ENCODE results near the gene ITPR3. TPM values are rescaled to one million over a fixed set of nuclear protein-coding genes. Genes with fewer than 3 reads are reported as not detected.
A peak's percentile ranks its signal among the peaks of the same experiment; 100 is the strongest.

Gene ITPR3
- total RNA-seq, 1 experiment from 2014 or later = 103 TPM

- H3K4me2 ChIP-seq (ENCODE audit: low read length) = peak overlapping the region; percentile 7; the same call in 1 of the 2 replicates
- no peak overlapping the region for H3K9ac ChIP-seq (ENCODE audit: low read length)
- TF ChIP-seq JUND (IDR thresholded peaks at IDR 0.05) (no peak), SIN3A (IDR thresholded peaks at IDR 0.05; ENCODE audit: low read depth) (no peak), EZH2 (IDR thresholded peaks at IDR 0.05) (no peak), SP1 (IDR thresholded peaks at IDR 0.05; ENCODE audit: low read depth) (no peak), CEBPB (IDR thresholded peaks at IDR 0.05; ENCODE audit: low read depth) (no peak), ZBTB33 (IDR thresholded peaks at IDR 0.05; ENCODE audit: extremely low read depth, insufficient replicate concordance, low read length) (no peak), POLR2A (IDR thresholded peaks at IDR 0.05; ENCODE audit: borderline replicate concordance, extremely low read depth, insufficient read depth, insufficient read length) (no peak)
- peaks cover 3 to 12% of the 10 kb centered on the region in 2 experiments; a peak in 1 of 4 replicates for H3K4me1 ChIP-seq (ENCODE audit: control insufficient read depth in 1 of 2, insufficient read depth in 2 of 2, low read length in 2 of 2)
- no peaks in the 10 kb centered on the region for H4K20me1 ChIP-seq (ENCODE audit: insufficient read depth)
- DNase-seq (ENCODE audit: low read depth, low spot score) (no peak), ATAC-seq (peak; percentile 60)
- H3K79me2 ChIP-seq (ENCODE audit: insufficient read depth, low read length) = no peaks in the 10 kb centered on the region
- peaks cover 35 to 57% of the 10 kb centered on the region in 2 experiments; a peak in 3 of 4 replicates for H3K36me3 ChIP-seq (ENCODE audit: control insufficient read depth in 1 of 2, insufficient read depth in 2 of 2, low read length in 2 of 2)
- intact Hi-C loops (cut with micrococcal nuclease) = no loop called here
- no peaks in the 10 kb centered on the region for H3K9me3 ChIP-seq (ENCODE audit: control insufficient read depth in 1 of 2, insufficient read depth in 1 of 2, low read depth in 1 of 2, low read length in 2 of 2)
- BruUV-seq (replicated peaks) = no TSS peak
- no peak overlapping the region for H2AFZ ChIP-seq (ENCODE audit: low read depth, low read length, poor library complexity, severe bottlenecking)
- ChIA-PET CTCF (no interaction called here), POLR2A (no interaction called here), RAD21 (ENCODE audit: low non-redundant PET in 1 of 2, low total read pairs in 2 of 2, uncharacterized antibody in 2 of 2, unreplicated experiment in 2 of 2) (no interaction called here)
- H3K27me3 ChIP-seq (ENCODE audit: insufficient read depth, low read length) = no peaks in the 10 kb centered on the region
- H3K9me2 ChIP-seq (ENCODE audit: insufficient read depth) = no peaks in the 10 kb centered on the region
- no peak overlapping the region for H3K27ac ChIP-seq (ENCODE audit: low read depth, low read length)
- no peak overlapping the region for H3K4me3 ChIP-seq (replicated peaks in 1 of 2; ENCODE audit: low read depth in 1 of 2, low read length in 2 of 2)
Measured at GRCh38 chr6:33668914-33669313, 47.8 kb downstream of the ITPR3 start.

DNA sequence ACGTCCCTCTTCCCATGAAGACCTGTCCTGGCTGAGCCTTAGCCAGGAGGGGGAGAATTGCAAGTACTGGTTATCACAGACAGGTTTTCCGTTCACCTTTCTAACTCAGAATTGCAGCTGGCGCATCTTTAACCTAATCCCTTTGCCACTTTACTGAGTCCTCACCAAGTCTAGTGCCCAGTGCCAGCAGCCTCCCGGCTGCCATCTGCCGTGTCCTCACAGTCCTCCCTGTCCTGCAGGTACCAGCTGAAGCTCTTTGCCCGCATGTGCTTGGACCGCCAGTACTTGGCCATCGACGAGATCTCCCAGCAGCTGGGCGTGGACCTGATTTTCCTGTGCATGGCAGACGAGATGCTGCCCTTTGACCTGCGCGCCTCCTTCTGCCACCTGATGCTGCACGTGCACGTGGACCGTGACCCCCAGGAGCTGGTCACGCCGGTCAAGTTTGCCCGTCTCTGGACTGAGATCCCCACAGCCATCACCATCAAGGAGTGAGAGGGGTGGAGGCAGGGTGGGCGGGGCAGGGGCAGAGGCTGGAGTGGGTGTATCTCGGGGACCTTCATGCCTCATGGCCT, 49.1 kb downstream of the ITPR3 start:
- CTCF ChIA-PET = no interaction called here
- Histone ChIP-seq H4K20me1 (ENCODE audit: insufficient read depth) (no peaks in the 10 kb centered on the region), H3K27me3 (ENCODE audit: insufficient read depth, low read length) (no peaks in the 10 kb centered on the region), H3K9me3 (ENCODE audit: control insufficient read depth in 1 of 2, insufficient read depth in 1 of 2, low read depth in 1 of 2, low read length in 2 of 2) (no peaks in the 10 kb centered on the region), H3K27ac (ENCODE audit: low read depth, low read length) (no peak overlapping the region), H3K4me1 (ENCODE audit: control insufficient read depth in 1 of 2, insufficient read depth in 2 of 2, low read length in 2 of 2) (peaks cover 3 to 12% of the 10 kb centered on the region in 2 experiments; a peak in 1 of 4 replicates), H3K9ac (ENCODE audit: low read length) (no peak overlapping the region), H2AFZ (ENCODE audit: low read depth, low read length, poor library complexity, severe bottlenecking) (no peak overlapping the region), H3K4me2 (ENCODE audit: low read length) (no peak overlapping the region), H3K79me2 (ENCODE audit: insufficient read depth, low read length) (no peaks in the 10 kb centered on the region), H3K9me2 (ENCODE audit: insufficient read depth) (no peaks in the 10 kb centered on the region), H3K36me3 (ENCODE audit: control insufficient read depth in 1 of 2, insufficient read depth in 2 of 2, low read length in 2 of 2) (peaks cover 40 to 57% of the 10 kb centered on the region in 2 experiments; a peak in 3 of 4 replicates), H3K4me3 (replicated peaks in 1 of 2; ENCODE audit: low read depth in 1 of 2, low read length in 2 of 2) (no peak overlapping the region)
- ATAC-seq (no peak), DNase-seq (ENCODE audit: low read depth, low spot score) (no peak)
- RAD21 ChIA-PET (ENCODE audit: low non-redundant PET in 1 of 2, low total read pairs in 2 of 2, uncharacterized antibody in 2 of 2, unreplicated experiment in 2 of 2) = no interaction called here
- POLR2A ChIA-PET = no interaction called here
- no TSS peak for BruUV-seq (replicated peaks)
- intact Hi-C loops (cut with micrococcal nuclease) = no loop called here
- TF ChIP-seq YY1 (IDR thresholded peaks at IDR 0.05; ENCODE audit: extremely low read depth, insufficient replicate concordance, low read depth, low read length) = no peak
- TF ChIP-seq ZFX (IDR thresholded peaks at IDR 0.05) = no peak
- TF ChIP-seq TCF7L2 (IDR thresholded peaks at IDR 0.05; ENCODE audit: borderline replicate concordance, extremely low read depth, insufficient read depth, insufficient read length) = no peak
- TF ChIP-seq CEBPB (IDR thresholded peaks at IDR 0.05; ENCODE audit: low read depth) = no peak
- TF ChIP-seq JUND (IDR thresholded peaks at IDR 0.05) = no peak
- TF ChIP-seq POLR2A (IDR thresholded peaks at IDR 0.05; ENCODE audit: borderline replicate concordance, extremely low read depth, insufficient read depth, insufficient read length) = no peak
- TF ChIP-seq ZBTB33 (IDR thresholded peaks at IDR 0.05; ENCODE audit: extremely low read depth, insufficient replicate concordance, low read length) = no peak
- no peak for TF ChIP-seq REST (IDR thresholded peaks at IDR 0.05; ENCODE audit: low read depth)
